GM11168 (cell line): ENCODE data around the gene CACNA1E.

Source experiments
- in situ Hi-C: fragments of 300-500 bp; cut with MboI; formaldehyde crosslinking; loops from one replicate; pipeline ENCODE4 v1.12.0; 2022; ENCODE audit warnings: low sequenced_read_pairs; ENCODE audit not compliant: unreplicated experiment

The CACNA1E gene

GRCh38 chr1:181620183-181620582 lies 136.9 kb downstream of the CACNA1E start:
- in situ Hi-C loops, result no loop called here

GRCh38 chr1:181623850-181624249 lies 140.5 kb downstream of the CACNA1E start:
- in situ Hi-C loops, result no loop called here

DNA sequence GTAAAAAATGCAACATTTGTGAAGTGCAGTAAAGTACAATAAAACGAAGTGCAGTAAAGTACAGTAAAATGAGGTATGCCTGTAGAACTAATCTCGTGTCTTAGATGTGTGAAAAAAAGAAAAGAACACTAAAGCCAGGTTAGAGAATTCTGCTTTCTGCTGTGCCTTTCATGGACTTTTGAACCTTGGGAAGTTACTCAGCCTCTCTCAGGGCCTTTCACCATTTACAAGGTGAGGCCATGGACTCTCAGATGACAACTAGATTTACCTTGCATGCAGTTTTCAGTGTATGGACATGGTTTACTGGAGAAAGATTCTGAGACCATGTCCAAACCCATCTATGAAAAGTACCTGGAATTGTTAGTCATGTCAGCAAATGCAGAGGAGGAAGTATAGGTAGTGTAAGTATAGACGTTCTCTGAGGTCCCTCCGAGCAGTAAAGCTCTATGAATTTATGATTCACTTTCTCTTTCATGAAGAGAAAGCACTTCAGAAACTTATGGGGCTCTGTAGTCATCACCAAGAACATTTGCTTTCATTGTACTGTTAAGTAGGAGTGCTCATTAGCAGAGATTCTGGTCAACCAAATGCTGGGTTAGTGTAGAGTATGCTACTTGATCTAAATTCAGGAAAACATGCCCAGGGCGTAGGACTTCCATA lies 143.1 kb downstream of the CACNA1E start:
- in situ Hi-C loops, result no loop called here

GRCh38 chr1:181630398-181630797 lies 147.1 kb downstream of the CACNA1E start:
- in situ Hi-C loops, result no loop called here

GRCh38 chr1:181630838-181631237 lies 147.5 kb downstream of the CACNA1E start:
- in situ Hi-C loops, result no loop called here

DNA sequence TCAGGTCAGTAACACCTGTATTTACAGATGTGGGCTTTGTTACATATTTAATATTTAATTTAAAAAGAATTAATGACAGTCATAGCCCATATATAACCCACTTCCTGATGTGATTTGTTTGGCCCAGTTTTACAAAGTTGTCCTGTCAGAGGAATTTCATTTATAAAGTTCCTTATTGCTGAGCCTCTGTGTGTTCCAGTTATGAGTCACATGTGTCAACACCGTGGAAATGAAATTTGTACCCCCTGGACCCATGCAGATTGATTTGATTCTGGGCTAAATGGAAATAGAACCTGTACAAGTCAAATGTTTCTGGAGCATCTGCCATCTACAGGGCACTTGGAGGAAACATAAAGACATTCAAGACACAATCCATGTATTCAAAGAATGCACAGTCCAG lies 149.2 kb downstream of the CACNA1E start:
- in situ Hi-C loops, result no loop called here

DNA sequence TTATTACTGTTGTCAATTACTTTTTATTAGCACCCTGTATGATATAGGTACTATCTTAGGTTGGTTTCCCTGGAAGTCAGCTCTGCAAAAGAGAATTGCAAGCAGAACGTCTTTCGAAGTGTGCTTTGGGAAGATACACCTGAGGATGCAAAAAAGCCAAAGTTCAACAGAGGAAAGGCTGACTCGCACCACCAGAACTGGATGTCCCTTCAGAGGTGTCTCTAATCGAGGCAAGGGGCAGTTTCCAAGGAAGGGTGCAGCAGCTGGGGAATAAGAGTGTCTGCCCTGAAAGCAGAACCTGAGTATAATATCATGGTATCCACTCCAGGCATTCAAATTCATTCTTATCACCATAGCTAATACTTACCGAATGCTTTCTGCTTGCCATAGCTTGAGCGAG lies 149.6 kb downstream of the CACNA1E start:
- in situ Hi-C loops, result no loop called here

DNA sequence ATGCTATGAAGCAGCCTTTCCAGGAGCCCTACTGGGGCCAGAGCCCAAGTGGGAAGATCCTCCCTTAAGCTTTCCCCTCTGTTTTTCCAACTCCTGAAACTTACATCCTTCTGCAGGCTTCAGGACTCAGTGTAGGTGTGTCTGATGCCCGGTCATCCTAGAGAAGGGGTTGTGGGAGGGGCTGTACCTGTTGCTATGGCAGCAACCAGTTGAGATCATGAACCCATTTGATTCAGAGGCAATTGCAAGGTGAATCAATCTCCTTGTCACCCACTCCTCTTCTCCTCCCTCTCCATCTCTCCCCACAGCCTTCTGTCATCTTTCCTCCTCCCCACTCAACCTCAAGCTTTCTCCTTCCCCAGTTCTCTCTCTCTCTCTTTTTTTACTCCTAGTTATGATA lies 151.8 kb downstream of the CACNA1E start:
- in situ Hi-C loops, result no loop called here

DNA sequence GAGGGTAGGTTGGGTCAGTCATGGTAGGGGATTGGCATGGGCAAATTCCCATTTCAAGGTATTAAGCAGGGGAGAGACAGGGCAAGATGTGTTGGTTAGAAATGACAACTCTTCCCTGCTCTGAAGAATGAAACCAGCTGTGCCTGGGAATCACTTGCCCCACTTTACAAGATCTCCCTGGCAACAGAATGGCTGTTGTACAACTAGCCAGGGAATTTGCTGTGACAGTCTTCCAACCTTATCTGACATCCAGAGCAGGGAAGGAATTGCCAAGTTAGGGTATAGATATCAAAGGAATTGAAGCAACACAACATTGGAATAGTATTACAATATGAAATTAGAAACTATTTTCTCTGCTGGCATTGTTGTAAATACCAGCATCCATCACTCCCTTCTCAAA lies 154.7 kb downstream of the CACNA1E start:
- in situ Hi-C loops, result no loop called here

GRCh38 chr1:181640956-181641355 lies 157.6 kb downstream of the CACNA1E start:
- in situ Hi-C loops, result no loop called here

DNA sequence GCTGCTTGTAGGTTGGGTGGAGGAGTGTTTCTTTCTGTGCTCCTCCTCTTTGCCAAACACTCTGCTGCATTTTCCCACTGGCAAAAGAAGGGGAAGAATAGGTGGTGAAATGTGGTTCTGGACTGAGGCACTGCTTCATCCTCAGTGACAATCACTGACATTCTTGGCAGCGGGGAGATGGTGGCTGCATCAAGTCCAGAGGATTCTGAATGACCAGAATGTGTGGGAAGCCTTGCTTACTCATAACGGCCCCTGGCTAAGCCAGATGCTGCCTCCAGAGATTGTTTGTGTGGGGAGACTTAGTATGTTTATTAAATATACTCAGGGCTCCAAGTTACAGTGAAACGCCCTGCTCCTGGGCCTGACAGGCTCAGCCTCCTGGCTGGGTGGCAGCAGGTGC lies 160.3 kb downstream of the CACNA1E start:
- in situ Hi-C loops, result no loop called here

DNA sequence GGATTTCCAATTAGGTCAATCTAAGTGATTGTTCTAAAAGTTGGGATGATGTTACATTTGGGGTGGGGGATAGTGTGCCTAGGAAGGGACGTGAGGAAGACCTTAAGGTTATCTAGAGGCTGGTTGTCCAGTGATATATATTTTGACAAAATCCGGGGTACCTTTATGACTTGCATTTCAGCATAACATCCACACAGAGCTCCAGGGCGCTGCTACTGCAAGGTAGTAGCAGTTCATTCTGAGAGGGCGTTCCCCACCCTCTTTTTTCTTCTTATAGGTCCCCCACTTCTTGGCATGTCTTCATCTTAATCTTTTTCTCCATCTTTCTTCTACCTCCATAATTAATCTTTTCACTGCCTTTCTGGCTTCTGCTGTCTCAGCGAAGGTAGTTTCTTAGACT lies 161.9 kb downstream of the CACNA1E start:
- in situ Hi-C loops, result no loop called here

DNA sequence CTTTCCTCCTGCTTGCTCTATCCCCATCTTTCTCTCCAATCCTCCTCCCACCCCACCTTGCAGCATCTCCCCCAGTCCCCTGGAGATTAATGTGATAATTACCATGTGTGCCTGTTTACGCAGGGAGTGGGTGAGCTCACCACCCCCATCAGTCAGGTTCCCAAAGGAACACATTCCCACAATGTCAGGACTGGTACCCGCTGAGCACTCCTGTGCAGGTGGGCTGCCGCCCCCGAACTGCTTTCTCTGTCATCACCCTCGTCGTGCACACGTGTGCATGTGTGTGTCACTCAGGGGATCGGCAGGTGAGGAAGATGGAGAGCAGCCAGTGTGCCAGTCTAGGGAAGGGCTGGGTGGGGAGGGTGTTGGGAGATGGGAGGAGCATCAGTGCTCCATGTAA lies 163.4 kb downstream of the CACNA1E start:
- in situ Hi-C loops, result no loop called here

- in situ Hi-C loops, result no loop called here
Measured at GRCh38 chr1:181647314-181648035, 164.2 kb downstream of the CACNA1E start.

- in situ Hi-C loops, result no loop called here
Measured at GRCh38 chr1:181651276-181651675, 168.0 kb downstream of the CACNA1E start.

DNA sequence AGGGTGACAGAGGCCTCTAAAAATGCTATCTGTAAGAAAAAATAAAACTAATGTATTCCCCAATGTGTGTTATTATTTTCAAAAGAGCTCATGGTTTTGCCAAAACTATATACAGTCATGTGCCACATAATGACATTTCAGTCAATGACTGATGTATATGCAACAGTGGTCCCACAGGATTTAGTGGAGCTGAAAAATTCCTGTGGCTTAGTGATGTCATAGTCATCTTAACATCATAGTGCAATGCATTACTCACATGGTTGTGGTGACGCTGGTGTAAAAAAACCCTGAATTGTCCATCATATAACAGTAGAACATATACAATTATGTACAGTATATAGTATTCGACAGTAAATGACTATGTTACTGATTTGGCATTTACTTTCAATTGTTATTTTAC lies 172.4 kb downstream of the CACNA1E start:
- in situ Hi-C loops, result no loop called here

DNA sequence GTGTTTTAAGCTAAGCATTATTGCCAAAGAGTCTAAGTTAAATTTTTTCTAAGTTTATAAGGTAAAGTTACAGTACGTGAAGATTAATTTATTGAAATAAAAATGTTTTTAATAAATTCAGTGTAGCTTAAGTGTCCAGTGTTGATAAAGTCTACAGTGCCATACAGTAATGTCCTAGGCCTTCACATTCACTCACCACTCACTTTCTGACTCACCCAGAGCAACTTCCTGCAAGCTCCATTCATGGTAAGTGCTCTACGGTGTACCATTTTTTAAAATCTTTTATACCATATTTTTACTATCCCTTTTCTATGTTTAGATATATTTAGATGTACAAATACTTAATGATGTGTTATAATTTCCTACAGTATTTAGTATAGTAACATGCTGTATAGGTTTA lies 173.2 kb downstream of the CACNA1E start:
- in situ Hi-C loops, result no loop called here

DNA sequence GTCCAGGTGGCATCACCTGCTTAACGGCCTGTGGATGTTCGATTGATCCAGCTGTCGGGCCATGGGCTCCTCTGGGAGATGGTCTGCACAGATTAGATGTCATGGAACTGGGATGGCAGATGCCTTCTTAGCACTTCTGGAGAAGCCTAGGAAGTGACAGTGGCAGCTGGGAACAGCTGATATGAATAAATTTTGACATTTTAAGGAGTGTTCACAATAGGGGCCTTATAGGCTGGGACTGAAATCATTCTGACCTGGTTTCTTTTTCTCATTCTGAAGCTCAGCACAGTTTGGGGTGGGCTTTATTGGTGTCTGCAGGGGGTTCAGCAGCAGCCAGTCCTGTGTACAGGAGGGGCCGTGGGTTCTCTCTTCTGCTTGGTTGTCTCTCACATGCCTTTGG lies 175.3 kb downstream of the CACNA1E start:
- in situ Hi-C loops, result no loop called here

DNA sequence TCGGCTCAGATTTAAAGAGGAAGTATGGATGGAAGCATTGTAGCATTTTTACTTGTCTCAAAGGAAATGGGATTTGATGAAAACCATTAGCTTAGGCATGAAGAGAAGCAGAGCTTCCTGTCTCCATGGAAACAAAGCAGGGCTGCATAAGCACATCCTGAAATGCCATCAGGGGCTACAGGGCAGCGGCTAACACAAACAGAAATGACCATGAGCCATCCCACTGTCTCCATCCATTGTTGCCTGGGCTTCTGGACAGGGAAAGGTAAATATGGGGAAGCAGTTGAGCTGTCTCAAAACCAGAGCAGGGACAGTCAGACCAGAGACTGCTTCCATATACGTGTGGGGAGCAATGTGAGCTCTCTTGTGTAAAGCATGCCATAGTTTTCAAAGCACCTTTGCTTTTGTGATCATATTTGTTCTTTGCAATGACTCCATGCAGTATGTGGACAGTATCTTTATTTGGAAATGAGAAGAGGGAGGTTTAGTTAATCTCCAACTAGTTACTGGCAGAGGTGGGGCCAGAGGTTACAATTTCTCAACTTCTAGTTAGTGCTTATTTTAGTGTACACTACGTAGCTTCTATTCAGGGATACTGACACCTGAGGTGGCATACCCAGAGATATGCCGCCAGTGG lies 176.1 kb downstream of the CACNA1E start:
- in situ Hi-C loops, result no loop called here

DNA sequence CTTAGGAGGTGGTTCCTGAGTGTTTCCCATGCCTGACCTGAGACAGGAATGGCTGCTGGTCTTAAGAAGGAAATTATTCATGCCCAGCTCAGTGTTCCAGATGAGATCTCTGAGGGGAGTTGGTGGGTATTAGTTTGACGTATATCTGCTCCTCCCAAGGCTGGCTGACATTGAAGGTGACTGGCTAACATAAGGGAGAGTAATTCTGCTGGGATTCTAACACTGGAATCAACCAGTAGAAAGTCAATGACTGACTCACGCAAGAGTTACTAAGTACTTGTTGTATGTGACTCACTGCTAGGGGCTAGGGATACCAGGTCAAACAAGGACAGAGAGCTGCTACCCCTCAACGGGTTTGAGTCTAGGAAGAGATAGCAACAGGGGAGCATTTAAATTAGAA lies 177.3 kb downstream of the CACNA1E start:
- in situ Hi-C loops, result no loop called here

- in situ Hi-C loops, result no loop called here
Measured at GRCh38 chr1:181661569-181661968, 178.3 kb downstream of the CACNA1E start.

GRCh38 chr1:181662606-181663005 lies 179.3 kb downstream of the CACNA1E start:
- in situ Hi-C loops, result no loop called here
